IMR-90 (cell line): ENCODE data around the gene SLC12A7.

Source experiments
- CTCF ChIP-seq: conservative IDR thresholded peaks from 2 replicates; pipeline ENCODE4 v1.5.1; 2012; ENCODE audit warnings: mild to moderate bottlenecking, low read depth, low read length, improper control_type of control experiment
- MAZ ChIP-seq: IDR thresholded peaks from 2 replicates; pipeline ENCODE4 v1.6.1; 2012; ENCODE audit warnings: low read depth, mild to moderate bottlenecking, low read length, improper control_type of control experiment, moderate library complexity, borderline replicate concordance
- NFE2L2 ChIP-seq: fragments of 150-350 bp; IDR thresholded peaks from 2 replicates; pipeline ENCODE4 v1.6.1; 2016; ENCODE audit warnings: low read depth, mild to moderate bottlenecking, low read length
- POLR2A ChIP-seq: IDR thresholded peaks from 2 replicates; pipeline ENCODE4 v1.6.1; 2012; ENCODE audit warnings: mild to moderate bottlenecking, low read depth, low read length
- RCOR1 ChIP-seq: IDR thresholded peaks from 2 replicates; pipeline ENCODE4 v1.6.1; 2012; ENCODE audit warnings: mild to moderate bottlenecking, low read length, improper control_type of control experiment; ENCODE audit not compliant: insufficient replicate concordance
- RFX5 ChIP-seq: IDR thresholded peaks from 2 replicates; pipeline ENCODE4 v1.8.0; 2012; ENCODE audit warnings: low read depth, mild to moderate bottlenecking, low read length, moderate library complexity
- SMC3 ChIP-seq: fragments of 150-350 bp; IDR thresholded peaks from 2 replicates; pipeline ENCODE4 v1.6.1; 2016; ENCODE audit warnings: low read depth, mild to moderate bottlenecking, antibody characterized with exemption, low read length, moderate library complexity

- no peak for TF ChIP-seq CTCF
- TF ChIP-seq NFE2L2, result no peak
- TF ChIP-seq POLR2A, result no peak
- no peak for TF ChIP-seq RFX5
- no peak for TF ChIP-seq SMC3
- TF ChIP-seq MAZ, result no peak
- TF ChIP-seq RCOR1, result no peak
Observed at GRCh38 chr5:1089146-1089545, 22.7 kb downstream of the SLC12A7 start.
